RWPE1 (cell line): ENCODE results near the gene NRG3.
A peak's percentile ranks its signal among the peaks of the same experiment; 100 is the strongest.

Source experiments
- CTCF ChIA-PET: fragments of 350-600 bp; sonication (Branson Sonifier 250); formaldehyde crosslinking; extraction: SDS; loops from one replicate; lab custom pipeline; 2021; lab: Yijun Ruan, JAX
- POLR2A ChIA-PET: fragments of 400-600 bp; formaldehyde crosslinking; extraction: SDS; loops from one replicate; lab custom pipeline; 2020; ENCODE audit warnings: antibody characterized with exemption; ENCODE audit not compliant: low non-redundant PET; lab: Yijun Ruan, JAX
- DNase-seq: peaks from one replicate; pipeline ENCODE4 v3.0.0; 2012; ENCODE audit warnings: low spot score
- H3K27ac ChIP-seq: fragments of 450-650 bp; 2 replicates; pipeline ENCODE4 v1.5.1; 2017
- CTCF ChIP-seq: fragments of 450-650 bp; conservative IDR thresholded peaks from 2 replicates; pipeline ENCODE4 v1.5.1; 2017; ENCODE audit warnings: low read depth, mild to moderate bottlenecking

Gene NRG3

GRCh38 chr10:82721831-82722230 lies 846.8 kb downstream of the NRG3 start:
- TF ChIP-seq CTCF = no peak
- POLR2A ChIA-PET = no interaction called here
- no peak overlapping the region for H3K27ac ChIP-seq
- DNase-seq = no peak
- CTCF ChIA-PET = no interaction called here

- DNase-seq = no peak
- TF ChIP-seq CTCF = no peak
- no peak overlapping the region for H3K27ac ChIP-seq
- ChIA-PET CTCF (no interaction called here), POLR2A (no interaction called here)
These were observed 847.3 kb downstream of the NRG3 start for GRCh38 chr10:82722273-82722672.

- H3K27ac ChIP-seq = no peak overlapping the region
- no peak for DNase-seq
- no peak for TF ChIP-seq CTCF
- POLR2A ChIA-PET = no interaction called here
- CTCF ChIA-PET = no interaction called here
These were observed 861.3 kb downstream of the NRG3 start for GRCh38 chr10:82736305-82736704.

GRCh38 chr10:82737549-82737948 lies 862.6 kb downstream of the NRG3 start:
- TF ChIP-seq CTCF = no peak
- no peak overlapping the region for H3K27ac ChIP-seq
- no peak for DNase-seq
- ChIA-PET POLR2A (no interaction called here), CTCF (interaction anchor here (0.5 kb wide), 1 partner anchor 346 kb away, joined by 3 read pairs; no protein-coding TSS in a partner anchor)

GRCh38 chr10:82738592-82738991 lies 863.6 kb downstream of the NRG3 start:
- POLR2A ChIA-PET = no interaction called here
- DNase-seq = no peak
- no peak for TF ChIP-seq CTCF
- CTCF ChIA-PET = no interaction called here
- H3K27ac ChIP-seq = no peak overlapping the region

GRCh38 chr10:82742478-82742877 lies 867.5 kb downstream of the NRG3 start:
- TF ChIP-seq CTCF = no peak
- H3K27ac ChIP-seq = no peak overlapping the region
- ChIA-PET POLR2A (no interaction called here), CTCF (no interaction called here)
- peak; percentile 4 for DNase-seq

- POLR2A ChIA-PET = no interaction called here
- DNase-seq = no peak
- no peak overlapping the region for H3K27ac ChIP-seq
- TF ChIP-seq CTCF = no peak
- CTCF ChIA-PET = no interaction called here
These were observed 867.9 kb downstream of the NRG3 start for GRCh38 chr10:82742898-82743297.
